H1 (cell line): ENCODE data around the gene CAMK2B. TPM values are rescaled to one million over a fixed set of nuclear protein-coding genes. Genes with fewer than 3 reads are reported as not detected.

ENCODE experiments used
- CTCF ChIA-PET: fragments of 300-600 bp; sonication (Branson Sonifier 250); formaldehyde crosslinking; loops from one replicate; lab custom pipeline; 2021; ENCODE audit not compliant: partially characterized antibody; lab: Charles Lee
- POLR2A ChIA-PET: fragments of 300-600 bp; sonication (Branson Sonifier 250); formaldehyde crosslinking; loops from one replicate; lab custom pipeline; 2021; ENCODE audit warnings: inconsistent platforms; ENCODE audit not compliant: partially characterized antibody; lab: Charles Lee
- DNase-seq, 2 experiments: peaks; one replicate each; pipeline versions ENCODE4 v3.0.0 to v3.0.0-alpha.2; 2010 to 2022; ENCODE audit warnings: low spot score in 2 of 2, low read depth in 1 of 2, mixed read lengths in 1 of 2
- FAIRE-seq: peaks from 2 replicates; lab custom pipeline; 2011; peaks lifted over from hg19 to GRCh38; lab: Jason Lieb, UNC
- H2AFZ ChIP-seq: 2 replicates; pipeline ENCODE4 v1.8.1; 2012; ENCODE audit warnings: low read length, inconsistent platforms
- H2AK5ac ChIP-seq: 2 replicates; pipeline ENCODE4 v1.6.1; 2013; ENCODE audit warnings: low read depth, low read length
- H2BK120ac ChIP-seq: replicated peaks from 2 replicates; pipeline ENCODE3; 2013; ENCODE audit warnings: low read depth, low read length, inconsistent platforms
- H2BK12ac ChIP-seq: 2 replicates; pipeline ENCODE4 v1.6.1; 2013; ENCODE audit warnings: low read depth, low read length
- H2BK15ac ChIP-seq: 2 replicates; pipeline ENCODE4 v1.6.1; 2013; ENCODE audit warnings: low read length
- H2BK20ac ChIP-seq: 2 replicates; pipeline ENCODE4 v1.6.1; 2013; ENCODE audit warnings: low read length
- H2BK5ac ChIP-seq: 2 replicates; pipeline ENCODE4 v1.6.1; 2013; ENCODE audit warnings: low read depth, low read length
- H3K14ac ChIP-seq: 2 replicates; pipeline ENCODE4 v1.6.1; 2013; ENCODE audit warnings: inconsistent platforms; ENCODE audit not compliant: insufficient read length
- H3K18ac ChIP-seq: 2 replicates; pipeline ENCODE4 v1.6.1; 2013; ENCODE audit warnings: low read length; ENCODE audit errors: extremely low read depth
- H3K23ac ChIP-seq: 2 replicates; pipeline ENCODE4 v1.6.1; 2013; ENCODE audit warnings: inconsistent platforms; ENCODE audit not compliant: insufficient read length
- H3K23me2 ChIP-seq: 2 replicates; pipeline ENCODE4 v1.6.1; 2013; ENCODE audit warnings: low read depth, low read length
- H3K27ac ChIP-seq: 2 replicates; pipeline ENCODE4 v1.6.1; 2011; ENCODE audit warnings: low read depth, low read length, inconsistent platforms
- H3K27me3 ChIP-seq, 4 experiments: replicated peaks in 1 of 4; 1 replicate in 1 of 4; 2 replicates in 3 of 4; pipeline versions ENCODE4 v1.6.1 to v1.8.1; 2011 to 2013; ENCODE audit warnings: low read length in 3 of 4, mild to moderate bottlenecking in 3 of 4, inconsistent platforms in 2 of 4, mixed read lengths in 2 of 4, moderate library complexity in 1 of 4; ENCODE audit not compliant: control insufficient read depth in 3 of 4, insufficient read depth in 3 of 4; ENCODE audit errors: extremely low read depth in 1 of 4
- H3K36me3 ChIP-seq, 4 experiments: 2 replicates each; pipeline versions ENCODE4 v1.6.1 to v1.8.1; 2011 to 2013; ENCODE audit warnings: mild to moderate bottlenecking in 4 of 4, low read length in 3 of 4, moderate library complexity in 2 of 4, control low read depth in 1 of 4, inconsistent platforms in 1 of 4; ENCODE audit not compliant: insufficient read depth in 4 of 4, control insufficient read depth in 2 of 4
- H3K4ac ChIP-seq: replicated peaks from 2 replicates; pipeline ENCODE3; 2013; ENCODE audit warnings: low read length, low read depth, mixed read lengths, inconsistent platforms; ENCODE audit not compliant: insufficient read length
- H3K4me1 ChIP-seq, 4 experiments: replicated peaks in 1 of 4; 1 replicate in 1 of 4; 2 replicates in 3 of 4; pipeline versions ENCODE4 v1.6.1 to v1.8.1; 2011 to 2013; ENCODE audit warnings: low read length in 3 of 4, inconsistent platforms in 2 of 4, mixed read lengths in 1 of 4; ENCODE audit not compliant: insufficient read depth in 4 of 4, control insufficient read depth in 3 of 4
- H3K4me2 ChIP-seq, 2 experiments: 2 replicates each; pipeline versions ENCODE4 v1.6.1 to v1.8.1; 2011 to 2013; ENCODE audit warnings: low read depth in 2 of 2, low read length in 2 of 2, control low read depth in 1 of 2, inconsistent platforms in 1 of 2, mild to moderate bottlenecking in 1 of 2; ENCODE audit not compliant: insufficient read depth in 1 of 2
- H3K4me3 ChIP-seq, 4 experiments: fragments of 200-600, 300-600 bp in 1 of 4; sonication (generic), shearing (Covaris generic), sonication (Bioruptor Twin) in 1 of 4; 2 replicates each; pipeline versions ENCODE4 v1.5.1 to v1.8.1; 2011 to 2016; ENCODE audit warnings: low read length in 4 of 4, low read depth in 3 of 4, control low read depth in 2 of 4, inconsistent platforms in 2 of 4, mild to moderate bottlenecking in 2 of 4, mixed read lengths in 1 of 4, moderate library complexity in 1 of 4; ENCODE audit not compliant: insufficient read depth in 2 of 4; ENCODE audit errors: extremely low read depth in 1 of 4
- H3K56ac ChIP-seq: replicated peaks from 2 replicates; pipeline ENCODE3; 2013; ENCODE audit warnings: low read depth, mild to moderate bottlenecking, mixed read lengths, low read length, inconsistent platforms; ENCODE audit not compliant: insufficient read length
- H3K79me1 ChIP-seq: 2 replicates; pipeline ENCODE4 v1.6.1; 2013; ENCODE audit warnings: low read depth, low read length, control low read depth
- H3K79me2 ChIP-seq, 2 experiments: 2 replicates each; pipeline versions ENCODE4 v1.6.1 to v1.8.1; 2012 to 2013; ENCODE audit warnings: low read length in 2 of 2, mild to moderate bottlenecking in 2 of 2, inconsistent platforms in 1 of 2; ENCODE audit not compliant: insufficient read depth in 2 of 2, control insufficient read depth in 1 of 2
- H3K9ac ChIP-seq, 4 experiments: replicated peaks in 1 of 4; 1 replicate in 1 of 4; 2 replicates in 3 of 4; pipeline versions ENCODE4 v1.6.1 to v1.8.1; 2011 to 2013; ENCODE audit warnings: low read depth in 3 of 4, low read length in 3 of 4, control low read depth in 2 of 4, mild to moderate bottlenecking in 2 of 4, moderate library complexity in 2 of 4, inconsistent platforms in 1 of 4; ENCODE audit errors: extremely low read depth in 1 of 4
- H3K9me3 ChIP-seq, 2 experiments: 2 replicates each; pipeline versions ENCODE4 v1.6.1 to v1.8.1; 2012 to 2013; ENCODE audit warnings: mild to moderate bottlenecking in 2 of 2, moderate library complexity in 2 of 2, control low read depth in 1 of 2, inconsistent platforms in 1 of 2, low read depth in 1 of 2, low read length in 1 of 2, mixed read lengths in 1 of 2; ENCODE audit not compliant: insufficient read depth in 2 of 2
- H4K20me1 ChIP-seq, 2 experiments: replicated peaks in 1 of 2; 2 replicates each; pipeline versions ENCODE3 to v1.8.1; 2011 to 2013; ENCODE audit warnings: inconsistent platforms in 2 of 2, low read length in 2 of 2, mild to moderate bottlenecking in 1 of 2; ENCODE audit not compliant: insufficient read depth in 2 of 2, control insufficient read depth in 1 of 2
- H4K5ac ChIP-seq: 2 replicates; pipeline ENCODE4 v1.6.1; 2013; ENCODE audit warnings: low read length, low read depth, mixed read lengths, inconsistent platforms; ENCODE audit not compliant: insufficient read length
- H4K8ac ChIP-seq: 2 replicates; pipeline ENCODE4 v1.8.0; 2013; ENCODE audit warnings: mild to moderate bottlenecking, moderate library complexity, low read length, inconsistent platforms; ENCODE audit not compliant: insufficient read depth; ENCODE audit errors: extremely low read depth
- H4K91ac ChIP-seq: replicated peaks from 2 replicates; pipeline ENCODE3; 2013; ENCODE audit warnings: low read length, mixed read lengths, inconsistent platforms; ENCODE audit not compliant: insufficient read length
- CHD1 ChIP-seq: IDR thresholded peaks from 2 replicates; pipeline ENCODE4 v1.6.1; 2012; ENCODE audit warnings: low read depth, low read length, improper control_type of control experiment
- WGBS, 2 experiments: shearing (Covaris generic) in 1 of 2; methylation state at CpG; one replicate each; pipeline versions ENCODE4 v1.1.6 to v1.1.7; 2013 to 2015; ENCODE audit warnings: low lambda C conversion rate in 2 of 2, mixed read lengths in 2 of 2, inconsistent platforms in 1 of 2, low coverage in 1 of 2, missing lambda C conversion rate in 1 of 2; ENCODE audit not compliant: insufficient replicate concordance in 2 of 2, insufficient coverage in 1 of 2, insufficient read length in 1 of 2; ENCODE audit errors: extremely low coverage in 1 of 2, missing lambda C conversion rate in 1 of 2; 5-methylcytosine and 5-hydroxymethylcytosine counted together
- polyA plus RNA-seq, 7 experiments: library from polyadenylated mRNA; depleted of rRNA in 3 of 7; stranded (reverse) in 5 of 7; unstranded in 2 of 7; fragments of >200 nt in 5 of 7; fragments of 200-250 nt in 2 of 7; gene quantifications; 1 replicate in 5 of 7; 2 replicates in 1 of 7; 4 replicates in 1 of 7; pipeline versions ENCODE4 v1.2.1 to v1.2.3, GENCODE V29; 2011 to 2013; ENCODE audit warnings: missing spikeins in 2 of 7, mixed read lengths in 2 of 7
- total RNA-seq: library from RNA; stranded (reverse); fragmentation: NEBNext Ultra II Directional; extraction: Animal tissue kit (Norgen Biotek cat#: 25700); gene quantifications from 2 replicates; pipeline ENCODE4 v1.2.1, GENCODE V29; 2021
- TF ChIP-seq, protein P1 (sequence below): IDR thresholded peaks from 2 replicates; pipeline ENCODE4 v1.6.1; 2012; ENCODE audit warnings: low read length, inconsistent platforms
- TF ChIP-seq, protein P2 (sequence below): IDR thresholded peaks from 2 replicates; pipeline ENCODE4 v1.6.1; 2012; ENCODE audit warnings: inconsistent platforms
- TF ChIP-seq, protein P3 (sequence below): IDR thresholded peaks from 2 replicates; pipeline ENCODE4 v1.6.1; 2012; ENCODE audit warnings: inconsistent platforms

CAMK2B gene
- total and polyA plus RNA-seq, 2 of the 8 experiments (the other 6 are each of a cell fraction or from before 2014, with no cell fraction given): 0.05 to 0.15 TPM

DNA sequence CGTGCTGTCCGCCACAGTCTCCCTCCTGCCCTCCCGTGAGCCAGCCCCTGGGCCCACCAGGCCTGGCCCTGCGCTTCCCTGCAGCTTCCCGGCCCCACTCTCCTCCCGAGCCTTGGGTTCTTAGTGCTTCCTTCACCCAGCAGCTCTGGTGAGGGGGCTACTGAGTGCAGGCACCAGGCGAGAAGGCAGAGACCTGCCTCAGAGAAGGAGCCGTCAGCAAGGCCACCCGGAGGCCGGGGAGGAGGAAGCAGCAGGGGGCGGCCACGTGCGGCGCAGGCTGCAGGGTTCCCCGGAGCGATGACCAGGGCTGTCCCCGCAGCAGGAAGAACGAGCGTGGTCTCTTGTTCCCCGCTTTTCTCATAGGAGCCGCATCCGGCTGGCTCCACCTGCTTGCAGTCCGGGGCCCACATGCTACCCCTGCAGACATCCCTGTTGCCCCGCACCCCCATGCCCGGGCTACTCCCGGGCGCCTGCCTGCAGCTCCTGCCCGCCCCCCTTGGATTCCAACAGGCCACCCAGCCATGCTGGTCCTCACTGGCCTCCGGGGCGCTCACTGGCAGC is 104.1 kb downstream of the CAMK2B start:
- H2AK5ac ChIP-seq: no peak overlapping the region
- DNase-seq: no peak
- no peaks in the 10 kb centered on the region for H3K79me1 ChIP-seq
- H3K4me2 ChIP-seq: no peak overlapping the region
- no peaks in the 10 kb centered on the region for H3K27me3 ChIP-seq
- H2AFZ ChIP-seq: no peak overlapping the region; the same call in 1 of the 2 replicates
- H2BK15ac ChIP-seq: no peak overlapping the region
- no peak overlapping the region for H2BK20ac ChIP-seq
- H3K4ac ChIP-seq: no peak overlapping the region
- no peak overlapping the region for H3K23ac ChIP-seq
- no peaks in the 10 kb centered on the region for H4K20me1 ChIP-seq
- TF ChIP-seq, protein P1, sequence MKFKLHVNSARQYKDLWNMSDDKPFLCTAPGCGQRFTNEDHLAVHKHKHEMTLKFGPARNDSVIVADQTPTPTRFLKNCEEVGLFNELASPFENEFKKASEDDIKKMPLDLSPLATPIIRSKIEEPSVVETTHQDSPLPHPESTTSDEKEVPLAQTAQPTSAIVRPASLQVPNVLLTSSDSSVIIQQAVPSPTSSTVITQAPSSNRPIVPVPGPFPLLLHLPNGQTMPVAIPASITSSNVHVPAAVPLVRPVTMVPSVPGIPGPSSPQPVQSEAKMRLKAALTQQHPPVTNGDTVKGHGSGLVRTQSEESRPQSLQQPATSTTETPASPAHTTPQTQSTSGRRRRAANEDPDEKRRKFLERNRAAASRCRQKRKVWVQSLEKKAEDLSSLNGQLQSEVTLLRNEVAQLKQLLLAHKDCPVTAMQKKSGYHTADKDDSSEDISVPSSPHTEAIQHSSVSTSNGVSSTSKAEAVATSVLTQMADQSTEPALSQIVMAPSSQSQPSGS: no peak
- TF ChIP-seq, protein P2, sequence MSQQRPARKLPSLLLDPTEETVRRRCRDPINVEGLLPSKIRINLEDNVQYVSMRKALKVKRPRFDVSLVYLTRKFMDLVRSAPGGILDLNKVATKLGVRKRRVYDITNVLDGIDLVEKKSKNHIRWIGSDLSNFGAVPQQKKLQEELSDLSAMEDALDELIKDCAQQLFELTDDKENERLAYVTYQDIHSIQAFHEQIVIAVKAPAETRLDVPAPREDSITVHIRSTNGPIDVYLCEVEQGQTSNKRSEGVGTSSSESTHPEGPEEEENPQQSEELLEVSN: peak; percentile 63
- no peak for TF ChIP-seq CHD1
- TF ChIP-seq, protein P3, sequence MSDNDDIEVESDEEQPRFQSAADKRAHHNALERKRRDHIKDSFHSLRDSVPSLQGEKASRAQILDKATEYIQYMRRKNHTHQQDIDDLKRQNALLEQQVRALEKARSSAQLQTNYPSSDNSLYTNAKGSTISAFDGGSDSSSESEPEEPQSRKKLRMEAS: peak; percentile 76
- peaks cover 0 to 32% (median 12%) of the 10 kb centered on the region in 4 experiments; a peak in 6 of 7 replicates for H3K4me1 ChIP-seq
- H3K9me3 ChIP-seq: no peaks in the 10 kb centered on the region; a peak in 1 of 4 replicates
- H2BK5ac ChIP-seq: no peak overlapping the region
- 73% methylated on average over 26 of the region's 30 CpGs; no CpG with 5 or more reads in 1 of the 2 experiments for WGBS, 2 experiments
- ChIA-PET POLR2A (interaction anchor here (1.4 kb wide), 1 partner anchor 10 kb away, joined by 5 read pairs; no protein-coding TSS in a partner anchor), CTCF (interaction anchor here (0.7 to 1.7 kb wide), 10 partner anchors 13 to 269 kb away, joined by 3 to 7 read pairs (median 3); partner anchors contain the start of gene NUDCD3)
- no peak overlapping the region for H3K18ac ChIP-seq
- no peak overlapping the region for H3K9ac ChIP-seq
- no peak overlapping the region for H4K8ac ChIP-seq
- no peaks in the 10 kb centered on the region for H3K79me2 ChIP-seq
- H2BK120ac ChIP-seq: no peak overlapping the region
- no peak overlapping the region for H3K27ac ChIP-seq
- no peak overlapping the region for H2BK12ac ChIP-seq
- no peak for FAIRE-seq
- H4K91ac ChIP-seq: peak overlapping the region; percentile 77
- no peak overlapping the region for H3K4me3 ChIP-seq
- H4K5ac ChIP-seq: no peak overlapping the region
- H3K36me3 ChIP-seq: no peaks in the 10 kb centered on the region
- H3K23me2 ChIP-seq: no peaks in the 10 kb centered on the region; the same call in 1 of the 2 replicates
- no peak overlapping the region for H3K14ac ChIP-seq
- no peak overlapping the region for H3K56ac ChIP-seq
